Transverse colon (tissue), 4 donors: Measurements from ENCODE around the gene POU2F1. TPM values are rescaled to one million over a fixed set of nuclear protein-coding genes. Genes with fewer than 3 reads are reported as not detected.

Experiments used
- DNase-seq: peaks from one replicate; pipeline ENCODE4 v3.0.0-alpha.2; 2019
- H3K27ac ChIP-seq, 4 donors: fragments of 200-600 bp; sonication (generic); 2 replicates each; pipeline ENCODE4 v1.5.1; 2016 to 2018; ENCODE audit warnings: inconsistent platforms in 4 of 4
- H3K27me3 ChIP-seq: fragments of 200-600 bp; sonication (generic); 2 replicates; pipeline ENCODE4 v1.5.1; 2017; ENCODE audit warnings: inconsistent platforms
- H3K36me3 ChIP-seq, 4 donors: fragments of 200-600 bp; sonication (generic); 2 replicates each; pipeline ENCODE4 v1.5.1; 2017 to 2019; ENCODE audit warnings: inconsistent platforms in 4 of 4
- H3K4me1 ChIP-seq, 4 donors: fragments of 200-600 bp; sonication (generic); 2 replicates each; pipeline ENCODE4 v1.5.1; 2017 to 2020; ENCODE audit warnings: inconsistent platforms in 4 of 4
- H3K4me3 ChIP-seq, 4 donors: fragments of 200-600 bp; sonication (generic); 1 replicate in 1 of 4; 2 replicates in 3 of 4; pipeline versions ENCODE4 v1.5.1 to v1.6.1; 2017 to 2019; ENCODE audit warnings: inconsistent platforms in 4 of 4
- H3K9me3 ChIP-seq, 2 donors: fragments of 200-600 bp; sonication (generic); 2 replicates each; pipeline ENCODE4 v1.5.1; 2017 to 2019; ENCODE audit warnings: inconsistent platforms in 2 of 2
- EP300 ChIP-seq: sonication (generic); formaldehyde crosslinking; IDR thresholded peaks from one replicate; pipeline ENCODE4 v1.6.1; 2017; ENCODE audit warnings: antibody characterized with exemption, low read depth
- POLR2A ChIP-seq: fragments of 450-650 bp; IDR thresholded peaks from one replicate; pipeline ENCODE4 v1.6.1; 2016; ENCODE audit warnings: antibody characterized with exemption, mild to moderate bottlenecking, moderate library complexity
- POLR2AphosphoS5 ChIP-seq, 3 donors: sonication (generic); formaldehyde crosslinking; IDR thresholded peaks; one replicate each; pipeline ENCODE4 v1.6.1; 2016; ENCODE audit warnings: antibody characterized with exemption in 3 of 3
- WGBS, 2 donors: methylation state at CpG; one replicate each; pipeline ENCODE4 v1.1.5; 2018; ENCODE audit warnings: low coverage in 1 of 2; 5-methylcytosine and 5-hydroxymethylcytosine counted together
- in situ Hi-C, 4 donors: fragments of 200-750 bp; cut with MboI; loops; one replicate each; pipeline versions ENCODE4 v1.15.0 to v1.15.1; 2017; ENCODE audit warnings: low sequenced_read_pairs in 3 of 4, low pct_ligation_motif_present in 1 of 4, low pct_unique_long_range_greater_than_20kb in 1 of 4
- intact Hi-C: fragments of 100-400 bp; cut with DNase I; formaldehyde crosslinking; loops from one replicate; pipeline ENCODE4 v1.15.1; 2023; ENCODE audit warnings: low total_unique reads
- total RNA-seq, 4 donors: library from RNA; depleted of rRNA; stranded (reverse); fragments of >200 nt; gene quantifications; one replicate each; pipeline ENCODE4 v1.1.0, GENCODE V29; 2016
- TF ChIP-seq, protein P1 (sequence below), 5 experiments: fragments of 200-600 bp in 3 of 5; fragments of 450-650 bp in 2 of 5; sonication (generic) in 3 of 5; IDR thresholded peaks; 1 replicate in 2 of 5; 2 replicates in 3 of 5; pipeline ENCODE4 v1.5.1; 2016 to 2017; ENCODE audit warnings: antibody characterized with exemption in 5 of 5, inconsistent platforms in 3 of 5, mild to moderate bottlenecking in 2 of 5, moderate library complexity in 1 of 5

Gene POU2F1
- total RNA-seq, 4 donors from 2014 or later, result 6.6 to 31.8 (median 19.0) TPM

DNA sequence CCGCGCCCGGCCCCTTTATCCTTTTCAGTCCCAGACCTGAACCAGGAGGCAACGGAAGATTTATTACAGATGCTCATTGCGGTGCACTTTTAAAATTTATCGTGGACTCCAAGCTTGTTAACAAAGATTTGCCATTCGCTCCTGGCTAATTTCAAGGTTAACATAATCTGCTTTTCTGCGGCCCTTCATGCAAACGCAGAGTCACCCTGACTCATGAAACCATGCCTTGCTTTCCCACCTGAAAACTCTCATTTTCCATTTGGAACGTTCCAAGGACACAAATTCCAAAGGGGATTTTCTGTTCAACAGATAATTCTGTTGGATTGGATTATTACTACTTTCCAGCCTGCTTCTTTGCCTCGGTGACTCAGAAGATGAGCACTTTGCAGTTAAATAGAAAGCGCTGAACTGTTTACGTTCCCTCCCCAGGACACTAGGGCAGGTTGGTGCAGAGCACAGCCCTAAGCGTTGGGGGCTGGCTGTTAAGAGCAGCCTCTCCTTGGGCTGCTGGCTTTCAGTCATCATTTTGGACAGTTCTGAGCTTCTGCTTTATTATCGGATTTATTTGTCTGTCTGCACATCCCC is 246.5 kb downstream of the POU2F1 start:
- Histone ChIP-seq H3K27ac (no peak overlapping the region), H3K36me3 (no peaks in the 10 kb centered on the region), H3K4me3 (no peak overlapping the region), H3K4me1 (no peaks in the 10 kb centered on the region), H3K27me3 (no peaks in the 10 kb centered on the region), H3K9me3 (no peaks in the 10 kb centered on the region)
- intact Hi-C loops, result no loop called here
- no peak for TF ChIP-seq POLR2AphosphoS5 (IDR thresholded peaks at IDR 0.05)
- no peak for TF ChIP-seq POLR2A
- TF ChIP-seq, protein P1, sequence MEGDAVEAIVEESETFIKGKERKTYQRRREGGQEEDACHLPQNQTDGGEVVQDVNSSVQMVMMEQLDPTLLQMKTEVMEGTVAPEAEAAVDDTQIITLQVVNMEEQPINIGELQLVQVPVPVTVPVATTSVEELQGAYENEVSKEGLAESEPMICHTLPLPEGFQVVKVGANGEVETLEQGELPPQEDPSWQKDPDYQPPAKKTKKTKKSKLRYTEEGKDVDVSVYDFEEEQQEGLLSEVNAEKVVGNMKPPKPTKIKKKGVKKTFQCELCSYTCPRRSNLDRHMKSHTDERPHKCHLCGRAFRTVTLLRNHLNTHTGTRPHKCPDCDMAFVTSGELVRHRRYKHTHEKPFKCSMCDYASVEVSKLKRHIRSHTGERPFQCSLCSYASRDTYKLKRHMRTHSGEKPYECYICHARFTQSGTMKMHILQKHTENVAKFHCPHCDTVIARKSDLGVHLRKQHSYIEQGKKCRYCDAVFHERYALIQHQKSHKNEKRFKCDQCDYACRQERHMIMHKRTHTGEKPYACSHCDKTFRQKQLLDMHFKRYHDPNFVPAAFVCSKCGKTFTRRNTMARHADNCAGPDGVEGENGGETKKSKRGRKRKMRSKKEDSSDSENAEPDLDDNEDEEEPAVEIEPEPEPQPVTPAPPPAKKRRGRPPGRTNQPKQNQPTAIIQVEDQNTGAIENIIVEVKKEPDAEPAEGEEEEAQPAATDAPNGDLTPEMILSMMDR (IDR thresholded peaks at IDR 0.05), result no peak
- no peak for TF ChIP-seq EP300
- in situ Hi-C loops, result no loop called here
- DNase-seq, result no peak
- 50 to 81% methylated on average over 1 to 15 of the region's 15 CpGs for WGBS, 2 donors

DNA sequence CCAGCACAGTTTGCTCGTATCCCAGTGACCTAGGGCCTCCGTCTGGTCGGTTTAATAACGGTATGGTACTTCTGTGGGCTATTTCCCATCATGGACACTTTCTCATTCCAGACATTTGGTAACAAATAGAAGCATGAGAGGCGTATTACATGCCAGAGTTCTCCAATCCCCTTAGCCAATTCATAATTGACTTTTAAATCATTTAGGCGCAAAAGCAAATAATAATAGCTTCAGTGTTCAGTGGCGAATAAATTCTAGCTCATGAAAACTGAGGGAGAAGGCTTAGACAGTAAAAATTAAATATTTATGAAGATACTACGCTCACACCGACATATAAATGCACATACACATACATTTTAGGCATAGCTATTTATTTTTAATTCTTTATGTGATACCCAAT is 247.1 kb downstream of the POU2F1 start:
- Histone ChIP-seq H3K9me3 (no peaks in the 10 kb centered on the region), H3K27ac (no peak overlapping the region), H3K27me3 (no peaks in the 10 kb centered on the region), H3K4me3 (no peak overlapping the region), H3K4me1 (no peaks in the 10 kb centered on the region), H3K36me3 (no peaks in the 10 kb centered on the region)
- TF ChIP-seq, protein P1 (IDR thresholded peaks at IDR 0.05), result no peak
- TF ChIP-seq POLR2AphosphoS5 (IDR thresholded peaks at IDR 0.05) (no peak), POLR2A (no peak), EP300 (no peak)
- 65 to 79% methylated on average over 7 to 9 of the region's 9 CpGs for WGBS, 2 donors
- intact Hi-C loops (no loop called here), in situ Hi-C loops (no loop called here)
- DNase-seq, result no peak

DNA sequence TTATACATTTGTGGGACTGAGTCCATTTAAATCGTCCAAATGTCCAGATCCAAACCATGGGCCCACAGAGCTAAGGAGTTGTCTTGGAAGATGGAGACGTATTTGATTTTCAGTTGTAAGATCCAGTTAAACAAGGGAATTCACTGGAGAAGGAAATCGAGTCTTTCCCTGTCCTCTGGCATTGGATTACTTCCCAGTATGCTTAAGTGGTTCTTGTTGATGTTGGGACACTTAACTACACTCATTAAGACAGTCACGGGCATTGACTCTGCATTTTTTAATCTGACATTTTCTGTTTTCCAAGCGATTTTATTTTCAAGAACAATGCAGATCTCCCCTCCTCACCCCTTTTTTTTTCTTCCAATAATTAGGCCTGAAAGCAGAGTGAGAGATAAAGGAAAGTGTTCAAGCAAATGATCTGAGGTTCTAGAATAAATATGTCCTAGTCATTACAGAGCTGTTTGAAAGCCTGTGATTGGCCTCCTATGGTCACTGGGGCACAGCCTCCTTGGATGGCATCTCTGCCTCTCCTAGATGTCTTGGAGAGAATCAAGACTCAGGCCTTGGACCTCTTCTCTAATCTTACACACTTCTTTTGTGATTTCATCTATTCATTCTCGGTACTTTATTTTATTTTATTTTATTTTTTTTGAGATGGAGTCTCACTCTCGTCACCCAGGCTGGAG is 248.7 kb downstream of the POU2F1 start:
- no peak for DNase-seq
- Histone ChIP-seq H3K36me3 (no peaks in the 10 kb centered on the region), H3K4me1 (no peaks in the 10 kb centered on the region), H3K27ac (no peak overlapping the region), H3K27me3 (no peaks in the 10 kb centered on the region), H3K4me3 (no peak overlapping the region), H3K9me3 (no peaks in the 10 kb centered on the region)
- in situ Hi-C loops, result no loop called here
- intact Hi-C loops, result no loop called here
- WGBS, 2 donors, result 63 to 74% methylated on average over 3 to 7 of the region's 7 CpGs
- TF ChIP-seq, protein P1 (IDR thresholded peaks at IDR 0.05), result no peak
- TF ChIP-seq EP300 (no peak), POLR2AphosphoS5 (IDR thresholded peaks at IDR 0.05) (no peak), POLR2A (no peak)

DNA sequence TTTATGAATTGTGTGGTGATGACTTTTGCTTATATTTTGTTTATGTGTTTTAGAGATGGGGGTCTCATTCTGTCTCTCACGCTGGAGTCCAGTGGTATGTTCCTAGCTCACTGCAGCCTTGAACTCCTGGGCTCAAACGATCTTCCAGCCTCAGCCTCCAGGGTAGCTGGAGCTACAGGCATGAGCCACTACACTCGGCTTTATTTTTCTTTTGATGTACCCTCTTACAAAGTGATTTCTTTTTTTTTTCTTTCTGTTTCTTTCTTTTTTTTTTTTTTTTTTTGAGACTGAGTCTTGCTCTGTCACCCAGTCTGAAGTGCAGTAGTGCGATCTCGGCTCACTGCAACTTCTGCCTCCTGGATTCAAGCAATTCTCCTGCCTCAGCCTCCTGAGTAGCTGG is 250.9 kb downstream of the POU2F1 start:
- no peak for DNase-seq
- 83 to 100% methylated on average over 3 to 5 of the region's 5 CpGs for WGBS, 2 donors
- Histone ChIP-seq H3K4me1 (no peaks in the 10 kb centered on the region), H3K27me3 (no peaks in the 10 kb centered on the region), H3K4me3 (no peak overlapping the region), H3K36me3 (no peaks in the 10 kb centered on the region), H3K9me3 (no peaks in the 10 kb centered on the region), H3K27ac (no peak overlapping the region)
- TF ChIP-seq, protein P1 (IDR thresholded peaks at IDR 0.05), result no peak
- TF ChIP-seq POLR2AphosphoS5 (IDR thresholded peaks at IDR 0.05), result no peak
- TF ChIP-seq EP300, result no peak
- in situ Hi-C loops (no loop called here), intact Hi-C loops (no loop called here)
